Endodermal cell (in vitro differentiated cells): ENCODE data around the gene PCDHGA2. TPM values are rescaled to one million over a fixed set of nuclear protein-coding genes. Genes with fewer than 3 reads are reported as not detected.

Experiments used
- DNase-seq: peaks from one replicate; pipeline ENCODE4 v3.0.0-alpha.2; 2017
- H3K27ac ChIP-seq: 2 replicates; pipeline ENCODE4 v1.5.1; 2013; ENCODE audit warnings: mild to moderate bottlenecking, low read depth, low read length, moderate library complexity
- H3K27me3 ChIP-seq: 2 replicates; pipeline ENCODE4 v1.6.1; 2013; ENCODE audit warnings: mild to moderate bottlenecking, low read length, moderate library complexity; ENCODE audit not compliant: insufficient read depth, control insufficient read depth, poor library complexity, severe bottlenecking
- H3K36me3 ChIP-seq: 2 replicates; pipeline ENCODE4 v1.7.0; 2013; ENCODE audit warnings: mild to moderate bottlenecking, low read length, moderate library complexity; ENCODE audit not compliant: control insufficient read depth, insufficient read depth
- H3K4me1 ChIP-seq: one replicate; pipeline ENCODE4 v1.7.0; 2013; ENCODE audit warnings: low read length; ENCODE audit not compliant: control insufficient read depth, insufficient read depth
- H3K4me3 ChIP-seq: 2 replicates; pipeline ENCODE4 v1.5.1; 2013; ENCODE audit warnings: mild to moderate bottlenecking, low read length, moderate library complexity
- H3K9ac ChIP-seq: 2 replicates; pipeline ENCODE4 v1.6.1; 2013; ENCODE audit warnings: mild to moderate bottlenecking, low read length, moderate library complexity; ENCODE audit not compliant: poor library complexity, severe bottlenecking; ENCODE audit errors: extremely low read depth
- H3K9me3 ChIP-seq: 2 replicates; pipeline ENCODE4 v1.6.1; 2013; ENCODE audit warnings: mild to moderate bottlenecking, low read length, moderate library complexity; ENCODE audit not compliant: control insufficient read depth
- H3K27ac Mint-ChIP-seq: 2 replicates; pipeline ENCODE4 v1.8.0; 2020; ENCODE audit warnings: mixed read lengths
- H3K27me3 Mint-ChIP-seq: 2 replicates; pipeline ENCODE4 v1.8.0; 2021; ENCODE audit warnings: mild to moderate bottlenecking, mixed read lengths; ENCODE audit not compliant: insufficient read depth
- H3K36me3 Mint-ChIP-seq: 2 replicates; pipeline ENCODE4 v1.8.0; 2020; ENCODE audit warnings: low read depth, mixed read lengths
- H3K4me1 Mint-ChIP-seq: 2 replicates; pipeline ENCODE4 v1.8.0; 2020; ENCODE audit warnings: mixed read lengths
- H3K4me3 Mint-ChIP-seq: 2 replicates; pipeline ENCODE4 v1.8.0; 2020; ENCODE audit warnings: mild to moderate bottlenecking, moderate library complexity, mixed read lengths
- H3K9me3 Mint-ChIP-seq: 2 replicates; pipeline ENCODE4 v1.8.0; 2020; ENCODE audit warnings: mild to moderate bottlenecking, mixed read lengths
- CTCF ChIP-seq: fragments of 200-600 bp; sonication (generic); conservative IDR thresholded peaks from 2 replicates; pipeline ENCODE4 v1.5.0; 2021; ENCODE audit warnings: antibody characterized with exemption, mild to moderate bottlenecking
- WGBS, 2 experiments: methylation state at CpG; one replicate each; pipeline versions ENCODE4 v1.1.5 to v1.1.7; 2013; ENCODE audit warnings: missing lambda C conversion rate in 2 of 2, mixed read lengths in 1 of 2; ENCODE audit not compliant: insufficient coverage in 1 of 2, insufficient read length in 1 of 2; 5-methylcytosine and 5-hydroxymethylcytosine counted together
- total RNA-seq, 2 donors: library from RNA; stranded (reverse); fragmentation: NEBNext Ultra II Directional in 1 of 2; extraction: Animal tissue kit (Norgen Biotek cat#: 25700) in 1 of 2; gene quantifications; 2 replicates in 1 of 2; 3 replicates in 1 of 2; pipeline ENCODE4 v1.2.1, GENCODE V29; 2021

Gene PCDHGA2
- total RNA-seq, 2 donors from 2014 or later: 0.09 to 2.0 TPM

- Mint-ChIP-seq H3K27ac (no peak within 1 kb of the TSS), H3K4me3 (no peak within 1 kb of the TSS), H3K9me3 (peaks cover 68% of the 10 kb centered on the region), H3K36me3 (peaks cover 50% of the 10 kb centered on the region), H3K27me3 (no peaks in the 10 kb centered on the region), H3K4me1 (no peaks in the 10 kb centered on the region)
- Histone ChIP-seq H3K4me1 (no peaks in the 10 kb centered on the region), H3K9me3 (peaks cover 47% of the 10 kb centered on the region), H3K27ac (no peak within 1 kb of the TSS), H3K9ac (no peak within 1 kb of the TSS), H3K36me3 (no peaks in the 10 kb centered on the region), H3K4me3 (no peak within 1 kb of the TSS), H3K27me3 (no peaks in the 10 kb centered on the region)
- DNase-seq: no peak
- WGBS, 2 experiments: 96% methylated on average over 28 to 33 of the region's 34 CpGs
- TF ChIP-seq CTCF: no peak
These were observed 25.5 kb downstream of the PCDHGA2 start, which contains the start of gene PCDHGA5 for GRCh38 chr5:141363952-141364660. TSS of gene PCDHGA5 (plus strand) at chr5:141364162. CDS start at chr5:141364331, 169 bp downstream.

- Histone ChIP-seq H3K27ac (no peak overlapping the region), H3K4me1 (no peaks in the 10 kb centered on the region), H3K27me3 (no peaks in the 10 kb centered on the region), H3K36me3 (no peaks in the 10 kb centered on the region), H3K4me3 (no peak overlapping the region), H3K9me3 (peaks cover 43% of the 10 kb centered on the region), H3K9ac (no peak overlapping the region)
- TF ChIP-seq CTCF: no peak
- no peak for DNase-seq
- no peak overlapping the region for H3K4me3 Mint-ChIP-seq
- WGBS, 2 experiments: 96% methylated on average over 43 to 46 of the region's 46 CpGs
- no peaks in the 10 kb centered on the region for H3K27me3 Mint-ChIP-seq
- peaks cover 47% of the 10 kb centered on the region for H3K36me3 Mint-ChIP-seq
- no peaks in the 10 kb centered on the region for H3K4me1 Mint-ChIP-seq
- H3K27ac Mint-ChIP-seq: no peak overlapping the region
- H3K9me3 Mint-ChIP-seq: peaks cover 68% of the 10 kb centered on the region
These were observed 27.7 kb downstream of the PCDHGA2 start for GRCh38 chr5:141366016-141366896.

GRCh38 chr5:141369994-141370848, 31.7 kb downstream of the PCDHGA2 start, which contains the start of gene PCDHGB3:
TSS of gene PCDHGB3 (plus strand) at chr5:141370242. CDS start at chr5:141370395, 153 bp downstream.
- H3K9me3 ChIP-seq: peaks cover 51% of the 10 kb centered on the region
- no peaks in the 10 kb centered on the region for H3K36me3 ChIP-seq
- H3K27me3 ChIP-seq: no peaks in the 10 kb centered on the region
- no peak within 1 kb of the TSS for H3K27ac ChIP-seq
- no peak for DNase-seq
- peaks cover 62% of the 10 kb centered on the region for H3K9me3 Mint-ChIP-seq
- H3K27ac Mint-ChIP-seq: no peak within 1 kb of the TSS
- no peaks in the 10 kb centered on the region for H3K4me1 ChIP-seq
- WGBS, 2 experiments: 94 to 95% methylated on average over 32 of the region's 32 CpGs
- no peaks in the 10 kb centered on the region for H3K27me3 Mint-ChIP-seq
- H3K4me1 Mint-ChIP-seq: no peaks in the 10 kb centered on the region
- TF ChIP-seq CTCF: peak; percentile 63
- no peak within 1 kb of the TSS for H3K4me3 ChIP-seq
- peak within 1 kb of the TSS; percentile 40 for H3K4me3 Mint-ChIP-seq
- H3K9ac ChIP-seq: no peak within 1 kb of the TSS
- H3K36me3 Mint-ChIP-seq: peaks cover 44% of the 10 kb centered on the region
